HG03103 (cell line): ENCODE measurements around the gene IL18BP.

ENCODE experiments used
- ATAC-seq: cut with Tn5 transposase; IDR thresholded peaks from one replicate; pipeline ENCODE4 v1.9.1; 2021; ENCODE audit warnings: low read depth; ENCODE audit not compliant: unreplicated experiment

IL18BP gene

DNA sequence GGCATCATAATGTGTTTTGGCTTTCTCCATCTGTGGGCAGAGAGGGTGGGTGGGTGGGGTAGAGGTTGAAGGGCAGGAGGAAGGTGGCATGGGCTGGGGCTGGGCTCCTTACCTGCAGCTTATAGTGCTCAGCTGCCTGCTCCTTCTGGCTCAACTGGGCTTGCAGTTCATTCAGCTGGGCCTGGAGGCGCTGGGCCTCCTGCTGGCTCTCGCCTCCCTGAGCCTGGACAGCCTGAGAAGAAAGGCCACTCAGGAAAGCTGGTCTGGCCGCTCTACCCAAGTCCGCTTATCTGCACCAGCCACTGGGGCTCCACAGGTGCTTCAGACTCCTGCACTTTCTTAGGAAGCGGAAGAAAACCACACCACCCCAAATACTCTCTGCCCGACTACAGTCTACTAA lies 10.4 kb downstream of the IL18BP start:
- no peak for ATAC-seq

DNA sequence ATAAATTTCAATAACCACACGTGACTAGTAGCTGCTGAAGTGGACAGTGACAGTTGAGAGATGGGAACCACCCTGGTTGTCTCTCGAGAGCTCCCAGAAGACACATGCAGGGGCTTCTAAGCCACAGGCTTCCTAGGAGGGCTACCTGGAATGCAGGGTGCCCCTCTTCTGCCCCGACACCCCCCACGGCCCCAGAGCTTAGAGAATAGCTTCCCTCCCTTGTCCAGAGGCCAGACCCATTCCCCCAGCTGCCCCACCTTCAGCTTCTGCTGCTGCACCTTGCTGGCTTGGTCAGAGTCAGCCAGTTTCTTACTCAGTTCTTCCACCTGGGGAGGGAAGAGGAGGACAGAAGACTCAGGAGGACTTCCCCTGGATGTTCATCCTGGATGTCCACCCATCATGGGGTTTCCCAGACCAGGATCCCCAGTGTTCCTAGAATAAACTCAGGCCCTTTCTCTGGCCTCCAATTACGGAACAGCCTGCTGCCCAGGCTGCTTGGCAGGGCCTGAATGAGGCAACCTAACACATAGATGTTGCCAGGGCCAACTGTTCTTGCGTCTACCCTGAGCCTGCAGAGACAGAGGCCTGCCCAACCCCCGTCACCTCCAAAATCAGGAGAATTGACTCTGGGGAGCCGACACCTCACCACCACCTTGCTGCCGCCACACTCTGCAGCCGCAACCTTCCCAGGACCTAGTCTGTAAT lies 12.0 kb downstream of the IL18BP start:
- ATAC-seq = no peak

DNA sequence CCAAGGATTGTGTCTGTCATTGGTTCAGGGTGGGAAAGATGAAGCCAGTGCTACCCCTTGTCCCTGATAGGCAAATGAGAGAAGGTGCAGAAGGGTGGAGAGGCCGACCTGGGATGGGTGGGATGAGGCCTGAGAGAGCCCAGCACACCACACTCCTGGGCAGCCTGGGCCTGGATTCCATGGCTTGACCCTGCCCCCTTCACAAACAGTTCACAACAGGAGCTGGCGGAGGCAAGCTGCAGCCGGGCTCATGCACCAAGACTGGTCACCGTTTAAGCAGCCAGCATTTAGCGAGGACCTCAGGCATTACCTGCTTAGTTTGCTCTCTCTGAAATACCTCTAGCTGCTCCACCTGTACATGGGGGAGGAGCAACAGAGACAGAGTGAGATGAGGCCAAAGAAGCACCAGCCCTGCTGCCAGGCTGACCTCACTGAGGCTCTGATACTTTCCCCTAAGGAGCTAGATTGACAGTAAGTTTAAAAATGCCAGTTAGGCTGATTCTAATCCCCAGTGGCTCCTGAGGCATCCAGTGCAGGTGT lies 13.5 kb downstream of the IL18BP start:
- ATAC-seq = no peak

DNA sequence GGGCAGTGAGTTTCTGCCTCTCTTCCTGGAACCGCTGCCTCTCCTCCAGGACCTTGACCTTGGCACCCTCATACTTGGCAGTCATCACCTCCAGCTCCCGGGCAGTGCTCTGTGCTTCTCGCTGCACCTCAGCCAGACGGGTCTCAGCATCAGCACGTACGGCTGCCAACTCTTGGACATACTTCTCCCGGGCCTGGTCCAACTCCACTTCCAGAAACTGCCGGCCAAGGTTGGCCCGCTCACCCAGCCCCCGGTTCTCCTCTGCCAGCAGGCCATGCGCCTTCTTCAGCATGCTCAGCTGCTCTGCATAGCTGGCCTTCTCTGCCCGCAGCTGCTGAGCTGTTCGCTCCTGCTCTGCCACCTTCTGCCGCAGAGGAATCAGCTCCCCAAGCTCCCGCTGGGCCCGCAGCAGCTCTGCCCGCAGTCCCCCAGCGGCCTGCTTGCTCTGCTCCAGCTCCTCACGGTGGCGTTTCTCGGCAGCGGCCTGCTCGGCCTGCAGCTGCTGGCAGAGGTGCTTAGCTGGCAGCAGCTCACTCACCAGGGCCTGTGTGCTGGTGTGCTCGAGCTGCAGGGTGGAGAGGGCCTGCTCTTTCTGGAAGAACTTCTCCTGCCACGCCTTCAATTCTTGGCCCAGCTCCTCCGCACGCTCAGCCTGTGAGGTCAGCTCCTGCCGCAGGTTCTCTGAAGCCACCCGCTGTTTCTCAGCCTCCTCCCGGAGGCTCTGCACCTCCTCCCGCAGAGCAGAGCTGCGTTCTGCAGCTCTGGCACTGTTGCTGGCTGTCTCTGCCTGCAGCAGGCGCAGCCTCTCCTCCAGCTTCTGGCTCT lies 14.4 kb downstream of the IL18BP start:
- ATAC-seq = no peak

DNA sequence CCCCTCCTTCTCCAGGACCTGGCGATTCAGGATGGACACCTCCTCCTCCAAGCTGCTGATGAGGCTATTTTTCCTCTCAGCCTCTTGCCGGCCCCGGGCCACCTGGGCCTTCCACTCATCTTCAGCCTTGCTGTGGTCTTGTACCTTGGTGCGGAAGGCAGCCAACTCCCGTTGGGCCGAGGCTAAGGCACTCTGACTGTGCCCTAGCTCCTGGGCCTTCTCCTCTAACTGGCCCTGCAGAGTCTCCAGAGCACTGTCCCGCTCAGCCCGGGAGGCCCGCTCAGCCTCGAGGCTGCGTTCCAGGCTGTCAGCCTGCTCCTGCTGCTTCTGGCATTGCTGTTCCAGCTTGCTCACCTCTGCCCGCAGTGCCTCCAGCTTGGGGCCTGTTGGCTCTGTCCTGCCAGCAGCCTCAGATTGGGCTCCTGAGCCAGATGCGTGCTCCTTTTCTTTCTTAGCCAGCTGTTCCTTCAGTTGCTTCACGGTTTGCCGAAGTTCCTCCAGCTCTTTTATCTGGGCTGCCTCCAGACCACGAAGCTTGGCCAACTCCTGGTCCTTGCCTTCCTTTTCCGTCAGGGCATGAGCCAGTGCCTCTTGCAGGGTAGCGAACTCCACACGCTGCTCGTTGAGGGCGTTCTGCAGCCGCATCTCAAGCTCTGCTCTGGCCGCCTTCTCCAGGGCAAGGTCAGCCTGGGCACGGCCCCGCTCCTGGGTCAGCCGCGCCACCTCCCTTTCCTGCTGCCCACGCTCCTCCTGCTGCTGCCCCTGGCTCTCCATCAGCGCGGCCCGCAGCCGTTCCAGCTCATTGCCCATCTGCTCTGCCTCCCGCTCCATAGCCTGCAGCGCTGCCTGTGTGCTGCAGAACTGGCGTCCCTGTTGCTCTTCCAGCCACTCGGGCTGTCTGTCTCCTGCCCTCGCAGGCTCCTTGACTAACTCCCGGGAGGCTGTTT lies 15.3 kb downstream of the IL18BP start:
- ATAC-seq = no peak

DNA sequence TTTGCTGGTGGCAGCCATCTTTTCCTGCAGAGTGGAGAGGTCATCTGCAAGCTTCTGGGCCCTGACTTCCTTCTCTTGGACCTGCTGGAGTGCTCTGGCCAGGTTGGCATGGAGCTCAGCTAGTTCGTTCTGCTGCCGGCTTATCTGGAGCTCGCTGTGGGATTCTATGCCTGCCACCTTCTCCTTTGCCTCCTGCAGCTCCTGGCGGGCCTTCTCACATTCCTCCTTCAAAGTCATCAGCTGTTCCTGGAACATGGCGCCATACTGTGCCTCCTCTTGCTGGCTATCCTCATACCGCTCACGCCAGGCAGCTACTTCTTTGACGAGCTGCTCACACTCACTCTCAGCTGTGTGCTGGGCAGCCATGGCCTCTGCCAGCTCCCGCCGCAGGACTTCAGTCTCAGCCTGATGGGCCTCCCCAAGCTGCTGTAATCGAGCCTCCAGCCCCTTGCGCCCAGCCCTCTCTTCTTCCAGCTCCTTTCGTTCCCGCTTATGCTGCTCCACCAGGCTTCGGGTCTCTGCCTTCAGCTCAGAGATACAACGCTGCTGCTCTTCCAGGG lies 16.1 kb downstream of the IL18BP start:
- no peak for ATAC-seq

DNA sequence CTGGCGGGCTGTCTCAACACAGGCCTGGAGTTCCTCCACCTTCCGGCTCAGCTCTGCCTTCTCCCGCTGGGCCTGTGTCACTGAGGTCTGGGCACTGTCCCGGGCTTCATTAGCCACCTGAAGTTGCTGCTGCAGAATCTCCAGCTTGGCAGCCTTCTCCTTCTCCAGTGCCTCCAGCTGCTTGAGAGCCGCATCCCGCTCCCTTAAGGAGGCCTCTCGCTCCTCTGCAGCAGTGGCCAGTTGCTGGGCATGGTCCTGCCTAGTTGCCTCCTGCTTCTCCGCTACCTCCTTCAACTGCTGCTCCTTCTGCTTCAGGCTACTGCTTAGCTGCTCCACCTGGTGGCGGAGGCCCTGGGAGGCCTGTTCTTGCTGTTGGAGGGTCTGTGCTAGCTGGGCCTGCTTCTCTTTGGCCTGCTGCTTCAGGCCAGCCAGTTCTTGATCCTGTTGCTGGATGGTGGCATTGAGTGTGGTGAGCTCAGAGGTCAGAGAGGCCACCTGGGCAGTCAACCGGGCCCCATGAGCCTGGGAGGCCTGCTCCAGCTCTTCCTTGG lies 16.9 kb downstream of the IL18BP start:
- ATAC-seq = no peak

DNA sequence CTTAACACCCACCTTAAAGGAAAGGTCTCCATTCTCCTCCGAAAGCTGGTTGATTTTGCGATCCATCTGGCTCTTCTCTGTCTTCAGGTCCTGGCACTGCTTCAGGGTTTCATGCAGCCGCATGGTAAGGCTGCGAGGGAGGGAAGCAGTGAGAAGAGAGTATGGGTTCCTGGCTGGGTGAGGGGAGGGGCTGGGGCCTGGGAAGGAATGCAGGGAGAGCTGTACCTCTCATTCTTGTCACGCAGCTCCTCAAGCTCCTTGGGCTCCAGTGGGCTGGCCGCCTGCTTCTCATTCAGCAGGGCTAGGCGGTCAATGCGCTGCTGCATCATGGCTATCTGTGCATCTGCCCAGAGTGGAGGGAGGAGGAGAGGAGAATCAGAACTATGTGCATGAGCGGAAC lies 19.5 kb downstream of the IL18BP start:
- ATAC-seq = no peak

DNA sequence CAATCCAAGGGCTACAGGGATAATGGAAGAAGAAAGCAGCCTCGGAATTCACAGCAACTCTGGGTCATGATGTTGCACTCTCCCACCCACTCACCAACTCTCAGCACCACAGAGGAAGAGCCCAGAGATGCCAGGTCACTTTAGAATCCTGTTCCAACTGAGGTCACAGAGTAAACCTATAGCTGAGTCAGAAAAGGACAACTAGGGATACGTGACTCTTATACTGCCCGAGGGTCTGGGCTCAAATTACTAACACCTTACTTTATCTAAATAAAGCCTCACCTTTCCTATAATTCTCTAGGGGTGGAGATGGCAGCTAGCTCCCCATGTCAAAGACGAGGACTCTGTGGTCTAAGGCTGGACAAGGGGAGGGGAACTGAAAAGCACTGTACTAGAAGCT lies 24.6 kb downstream of the IL18BP start:
- ATAC-seq = no peak

DNA sequence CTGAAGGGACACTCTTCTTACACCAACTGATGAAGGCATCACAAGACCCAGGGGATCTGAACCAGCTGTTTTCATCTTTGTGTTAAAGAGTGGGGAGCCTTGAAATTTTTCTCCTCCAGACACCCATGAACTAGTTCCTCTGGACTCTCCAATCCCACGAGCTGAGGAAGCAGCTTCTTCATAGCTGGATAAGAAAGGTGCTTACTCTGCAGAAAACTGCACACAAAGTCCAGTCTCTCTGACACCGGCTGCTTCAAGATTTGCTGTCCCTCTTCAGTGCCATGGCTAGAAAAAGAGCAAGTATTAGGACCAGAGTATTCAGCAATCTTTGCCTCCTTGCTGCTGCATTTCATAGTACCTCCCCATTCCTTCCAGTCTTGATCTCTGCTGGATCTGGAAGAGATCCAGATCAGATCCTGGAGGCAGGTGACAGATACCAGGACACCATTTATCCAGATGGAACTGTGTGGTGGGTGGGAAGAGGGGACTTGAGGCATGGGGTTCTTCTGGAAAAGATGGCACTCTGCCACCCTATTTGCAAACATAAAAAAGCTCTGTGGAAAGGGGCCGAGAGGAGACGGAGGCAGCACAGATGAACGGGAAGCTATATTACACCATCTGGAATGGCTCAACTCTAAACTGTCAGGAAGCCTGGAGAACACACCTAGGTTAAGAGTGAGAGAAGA lies 25.5 kb downstream of the IL18BP start:
- ATAC-seq = no peak

DNA sequence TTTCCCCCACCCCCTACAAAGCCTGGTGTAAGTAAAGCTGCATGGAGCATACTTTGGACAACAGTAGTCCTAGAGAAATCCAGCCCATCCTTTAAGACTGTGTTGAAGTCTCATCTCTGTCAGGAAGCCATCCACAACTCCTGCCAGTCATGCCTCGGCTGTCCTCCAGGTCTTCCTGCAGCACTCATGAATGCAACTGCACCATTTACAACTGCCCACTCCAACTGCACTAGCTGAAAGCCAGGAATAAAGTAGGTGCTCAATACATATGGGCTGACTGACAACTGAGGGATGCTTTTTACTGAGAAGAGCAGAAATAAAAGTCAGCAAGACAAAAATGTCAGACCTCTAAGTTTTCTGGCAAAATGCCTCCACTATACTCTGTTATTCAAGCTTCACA lies 27.4 kb downstream of the IL18BP start:
- ATAC-seq = no peak

DNA sequence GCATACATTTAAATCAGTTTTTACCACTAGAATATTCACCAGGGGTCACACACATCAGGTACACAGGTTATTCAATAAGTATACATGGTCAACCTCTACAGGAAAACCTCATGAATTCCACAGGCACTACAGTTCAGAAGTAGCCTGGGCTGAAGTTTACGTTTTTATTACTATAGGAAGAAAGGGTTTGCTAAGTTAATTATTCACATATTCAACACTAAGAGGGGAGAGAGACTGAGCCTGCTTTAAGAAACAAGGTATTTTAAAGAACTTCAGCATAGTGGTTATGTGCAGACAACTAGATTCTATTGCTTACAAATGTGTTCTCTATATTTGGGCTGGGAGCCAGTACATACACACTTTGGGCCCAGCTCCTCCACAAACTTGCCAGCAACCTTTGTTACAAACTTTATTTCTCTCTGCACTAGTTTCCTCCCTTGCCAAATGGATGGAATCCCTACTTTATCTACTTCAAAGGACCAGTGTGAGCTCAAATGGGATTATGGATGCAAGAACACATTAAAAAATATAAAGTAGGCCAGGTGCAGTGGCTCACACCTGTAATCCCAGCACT lies 31.9 kb downstream of the IL18BP start:
- no peak for ATAC-seq

DNA sequence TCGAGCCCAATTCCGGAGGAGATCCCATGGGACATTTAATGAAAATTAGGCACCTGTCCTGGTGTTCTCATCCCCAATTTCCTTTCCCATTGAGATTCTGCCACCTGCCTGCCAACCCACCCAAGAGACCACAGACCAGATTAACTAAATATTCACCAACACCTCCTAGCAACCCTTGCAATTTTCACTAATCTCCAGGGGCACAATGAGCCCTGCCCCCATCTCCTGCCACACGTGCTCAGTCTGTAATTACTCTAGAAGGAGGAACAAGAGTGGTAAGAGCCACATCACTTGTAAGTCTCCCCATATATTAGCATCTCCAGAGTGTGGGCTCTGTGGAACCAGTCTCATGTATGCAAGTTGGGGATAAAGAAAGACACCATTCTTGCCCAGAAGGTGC lies 38.0 kb downstream of the IL18BP start:
- ATAC-seq = no peak

DNA sequence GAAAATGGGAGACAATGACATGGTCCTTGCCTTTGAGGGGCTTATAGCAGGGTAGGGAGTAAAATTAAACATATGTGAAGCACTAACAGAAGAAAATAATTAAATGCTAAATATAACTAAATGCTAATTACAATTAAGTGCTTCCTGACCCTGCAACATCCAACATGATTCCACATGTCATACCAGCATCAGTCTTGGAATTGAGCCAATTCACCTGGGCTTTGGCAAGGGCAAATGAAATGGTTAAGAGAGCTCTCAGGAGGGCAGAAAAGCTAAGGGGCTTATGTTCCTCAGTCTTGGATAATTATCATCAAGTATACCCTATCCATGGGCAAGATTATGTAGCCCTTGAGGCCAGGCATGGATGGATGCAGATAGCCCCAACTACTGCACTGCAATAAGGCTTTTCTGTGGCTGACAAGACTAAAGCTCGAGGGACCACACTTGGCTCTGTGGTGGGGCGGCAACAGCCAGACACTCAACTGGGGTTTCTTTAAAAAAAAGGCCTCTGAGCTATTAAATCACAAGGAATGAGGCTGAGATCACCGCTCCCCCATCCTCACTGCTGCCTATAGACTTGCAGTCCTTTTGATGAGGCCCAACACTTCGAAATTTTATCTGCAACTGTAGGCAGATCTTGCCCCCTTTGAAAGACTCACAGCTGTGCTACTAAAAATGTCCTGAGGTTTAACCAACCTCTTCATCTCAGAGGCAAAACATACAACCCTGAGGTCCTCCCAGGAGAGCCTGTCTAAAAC lies 39.0 kb downstream of the IL18BP start:
- ATAC-seq = no peak

DNA sequence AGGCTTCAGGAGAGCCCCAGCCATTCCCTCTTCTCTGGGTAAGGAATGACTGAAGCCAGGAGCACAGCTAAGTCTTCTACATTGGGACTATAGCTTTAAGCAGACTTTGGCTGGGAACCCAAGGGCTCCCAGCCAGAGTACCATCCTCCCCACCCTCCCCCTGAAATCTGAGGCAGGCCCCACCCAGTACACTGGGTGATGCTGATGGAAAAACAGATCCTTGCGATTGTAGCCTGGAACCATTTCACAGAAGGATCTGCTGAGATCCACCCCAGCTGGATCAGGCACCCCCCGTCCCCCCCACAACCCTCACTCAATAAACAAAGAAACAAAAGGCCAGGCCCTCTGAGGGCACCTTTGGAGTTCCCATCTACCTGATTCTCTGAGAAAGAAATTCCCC lies 39.8 kb downstream of the IL18BP start:
- ATAC-seq = no peak

DNA sequence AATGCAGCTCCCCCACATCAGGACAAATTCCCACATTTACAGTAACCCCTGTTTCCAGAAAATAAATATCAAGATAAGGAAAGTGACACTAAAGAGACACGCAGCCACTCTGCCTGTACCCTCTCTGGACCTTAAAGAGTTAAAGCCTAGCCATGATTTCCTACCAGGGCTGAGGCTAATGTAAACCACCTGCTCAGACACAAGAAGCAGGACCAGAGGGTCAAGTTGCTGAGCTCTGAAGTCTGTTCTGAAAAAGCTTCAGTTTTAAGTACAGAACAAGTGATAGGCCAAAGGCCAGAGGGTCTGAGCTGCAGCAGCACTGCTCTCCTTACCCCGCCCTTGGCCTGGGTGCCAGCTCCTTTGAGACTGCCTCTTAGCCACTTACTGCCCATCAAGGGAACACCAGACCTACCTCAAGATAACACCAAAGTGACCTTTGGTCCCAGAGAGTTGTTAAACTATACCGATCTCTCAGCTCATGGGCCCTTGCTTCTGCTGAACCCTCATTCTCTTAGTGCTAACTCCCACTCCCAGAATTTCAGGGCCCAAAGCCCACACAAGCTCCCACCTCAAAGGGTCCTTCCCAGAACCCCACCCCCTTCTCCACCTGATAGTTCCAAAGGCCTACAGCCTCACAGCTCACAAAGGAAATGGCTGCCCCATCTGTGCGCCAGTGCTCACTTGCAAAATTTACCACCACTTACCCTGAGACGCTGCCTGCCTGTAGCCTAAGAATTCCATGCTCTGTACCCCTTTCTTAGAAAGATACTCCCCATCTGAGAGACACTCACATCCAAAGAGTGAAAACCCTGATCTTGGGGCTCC lies 40.5 kb downstream of the IL18BP start:
- ATAC-seq = no peak

DNA sequence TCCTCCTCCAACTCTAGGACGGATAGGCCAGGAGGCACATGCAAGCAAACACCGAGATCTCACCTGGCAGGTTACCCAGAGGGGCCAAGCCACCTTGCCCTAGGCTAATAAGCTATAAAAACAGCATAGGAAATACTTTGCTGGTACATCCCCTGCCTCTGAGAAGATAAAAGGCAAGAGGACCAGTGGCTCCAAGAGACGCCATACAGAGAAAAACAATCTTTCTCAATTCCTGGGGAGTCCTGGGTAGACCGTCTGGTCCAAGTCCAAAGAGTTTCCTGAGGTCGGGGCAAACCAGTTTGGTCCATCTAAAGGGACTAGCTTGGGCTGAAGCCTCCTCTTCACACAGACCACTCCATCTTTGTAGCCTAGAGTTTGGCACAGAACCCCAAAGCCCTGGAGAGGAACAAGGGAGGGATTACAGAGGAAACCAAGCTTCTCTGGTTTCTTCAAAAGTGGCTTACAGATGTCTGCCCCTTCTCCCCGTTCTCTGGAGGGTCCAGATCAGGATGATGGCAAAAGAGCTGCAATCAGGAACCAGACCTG lies 41.2 kb downstream of the IL18BP start:
- ATAC-seq = no peak
